Caco-2 (cell line): ENCODE measurements around the gene DYNC2H1. TPM values are rescaled to one million over a fixed set of nuclear protein-coding genes. Genes with fewer than 3 reads are reported as not detected.

Experiments used
- BruUV-seq: library from RNA; stranded (reverse); fragments of 400-500 nt; replicated peaks from 2 replicates; lab custom pipeline; 2021; lab: Mats Ljungman, UMichigan
- CTCF ChIA-PET: fragments of 300-600 bp; sonication (Branson Sonifier 250); formaldehyde crosslinking; loops from one replicate; lab custom pipeline; 2022; ENCODE audit warnings: antibody characterized with exemption; lab: Charles Lee
- POLR2A ChIA-PET: fragments of 300-600 bp; sonication (Branson Sonifier 250); formaldehyde crosslinking; loops from one replicate; lab custom pipeline; 2022; ENCODE audit warnings: antibody characterized with exemption; lab: Charles Lee
- DNase-seq, 2 experiments: peaks; one replicate each; pipeline versions ENCODE4 v3.0.0 to v3.0.0-alpha.2; 2020 to 2022
- H3K27me3 ChIP-seq: replicated peaks from 2 replicates; pipeline ENCODE4 v1.6.0; 2011; ENCODE audit warnings: low read length; ENCODE audit not compliant: control insufficient read depth, insufficient read depth
- H3K36me3 ChIP-seq: 2 replicates; pipeline ENCODE4 v1.5.1; 2011; ENCODE audit warnings: low read length; ENCODE audit not compliant: control insufficient read depth, insufficient read depth
- H3K4me1 ChIP-seq: fragments of 250-450 bp; sonication (Bioruptor Pico); 2 replicates; pipeline ENCODE4 v1.5.1; 2020; ENCODE audit warnings: mild to moderate bottlenecking
- H3K4me3 ChIP-seq: 2 replicates; pipeline ENCODE4 v1.5.1; 2011; ENCODE audit warnings: low read depth, mild to moderate bottlenecking, control low read depth, low read length
- H3K9me3 ChIP-seq: fragments of 250-450 bp; sonication (Bioruptor Pico); 2 replicates; pipeline ENCODE4 v1.5.1; 2020; ENCODE audit warnings: mild to moderate bottlenecking, moderate library complexity
- H3K27ac Mint-ChIP-seq: one replicate; pipeline ENCODE4 v1.8.0; 2022; ENCODE audit warnings: mixed read lengths; ENCODE audit not compliant: unreplicated experiment
- H3K27me3 Mint-ChIP-seq: one replicate; pipeline ENCODE4 v1.8.0; 2022; ENCODE audit warnings: mixed read lengths; ENCODE audit not compliant: insufficient read depth, unreplicated experiment
- H3K36me3 Mint-ChIP-seq: one replicate; pipeline ENCODE4 v1.8.0; 2022; ENCODE audit warnings: mild to moderate bottlenecking, mixed read lengths; ENCODE audit not compliant: insufficient read depth, unreplicated experiment
- H3K4me1 Mint-ChIP-seq: one replicate; pipeline ENCODE4 v1.8.0; 2022; ENCODE audit warnings: low read depth, mixed read lengths; ENCODE audit not compliant: unreplicated experiment
- H3K4me3 Mint-ChIP-seq: one replicate; pipeline ENCODE4 v1.8.0; 2022; ENCODE audit warnings: mild to moderate bottlenecking, moderate library complexity, mixed read lengths; ENCODE audit not compliant: unreplicated experiment
- H3K9me3 Mint-ChIP-seq: one replicate; pipeline ENCODE4 v1.8.0; 2022; ENCODE audit warnings: mixed read lengths; ENCODE audit not compliant: unreplicated experiment
- CTCF ChIP-seq, 2 experiments: fragments of 200-600 bp in 1 of 2; IDR thresholded peaks; 1 replicate in 1 of 2; 2 replicates in 1 of 2; pipeline versions ENCODE4 v1.5.1 to v1.8.0; 2011 to 2022; ENCODE audit warnings: antibody characterized with exemption in 1 of 2, control low read depth in 1 of 2, inconsistent platforms in 1 of 2, low read depth in 1 of 2, low read length in 1 of 2, mild to moderate bottlenecking in 1 of 2, moderate library complexity in 1 of 2; ENCODE audit not compliant: insufficient read depth in 1 of 2, severe bottlenecking in 1 of 2, unreplicated experiment in 1 of 2
- intact Hi-C: fragments of 100-400 bp; cut with micrococcal nuclease; formaldehyde crosslinking; loops from one replicate; pipeline ENCODE4 v1.10.0; 2022; ENCODE audit not compliant: unreplicated experiment
- total RNA-seq: library from RNA; stranded (reverse); gene quantifications from 2 replicates; pipeline ENCODE4 v1.2.3, GENCODE V29; 2022

The DYNC2H1 gene
- total RNA-seq, 1 experiment from 2014 or later: 6.5 TPM

- H3K9me3 Mint-ChIP-seq: no peaks in the 10 kb centered on the region
Observed at GRCh38 chr11:103406357-103406756, 297.1 kb downstream of the DYNC2H1 start.

GRCh38 chr11:103407641-103408040, 298.4 kb downstream of the DYNC2H1 start:
- Mint-ChIP-seq H3K9me3 (no peaks in the 10 kb centered on the region), H3K4me1 (no peaks in the 10 kb centered on the region), H3K4me3 (no peak overlapping the region), H3K36me3 (no peaks in the 10 kb centered on the region), H3K27me3 (no peaks in the 10 kb centered on the region), H3K27ac (no peak overlapping the region)
- no peak overlapping the region for H3K4me3 ChIP-seq
- CTCF ChIA-PET: no interaction called here
- BruUV-seq: no TSS peak
- no peaks in the 10 kb centered on the region for H3K4me1 ChIP-seq
- no peaks in the 10 kb centered on the region for H3K36me3 ChIP-seq
- no peak for DNase-seq
- no peaks in the 10 kb centered on the region for H3K9me3 ChIP-seq
- POLR2A ChIA-PET: no interaction called here
- no peak for TF ChIP-seq CTCF (IDR thresholded peaks at IDR 0.05; ENCODE audit: insufficient read depth in 1 of 2, low read depth in 1 of 2, low read length in 1 of 2, severe bottlenecking in 1 of 2, unreplicated experiment in 1 of 2)
- no peaks in the 10 kb centered on the region for H3K27me3 ChIP-seq
- intact Hi-C loops: no loop called here

More at GRCh38 chr11:103406357-103406756, 297.1 kb downstream of the DYNC2H1 start:
- Histone ChIP-seq H3K27me3 (no peaks in the 10 kb centered on the region), H3K9me3 (no peaks in the 10 kb centered on the region), H3K36me3 (no peaks in the 10 kb centered on the region), H3K4me1 (no peaks in the 10 kb centered on the region), H3K4me3 (no peak overlapping the region)
- DNase-seq: no peak
- Mint-ChIP-seq H3K4me3 (no peak overlapping the region), H3K27me3 (no peaks in the 10 kb centered on the region), H3K27ac (no peak overlapping the region), H3K36me3 (no peaks in the 10 kb centered on the region), H3K4me1 (no peaks in the 10 kb centered on the region)
- intact Hi-C loops: no loop called here
- no TSS peak for BruUV-seq
- CTCF ChIA-PET: no interaction called here
- no peak for TF ChIP-seq CTCF (IDR thresholded peaks at IDR 0.05; ENCODE audit: insufficient read depth in 1 of 2, low read depth in 1 of 2, low read length in 1 of 2, severe bottlenecking in 1 of 2, unreplicated experiment in 1 of 2)
- POLR2A ChIA-PET: no interaction called here

GRCh38 chr11:103413266-103413888, 304.2 kb downstream of the DYNC2H1 start:
- ChIA-PET POLR2A (no interaction called here), CTCF (no interaction called here)
- no TSS peak for BruUV-seq
- H3K9me3 Mint-ChIP-seq: no peaks in the 10 kb centered on the region
- H3K36me3 ChIP-seq: no peaks in the 10 kb centered on the region
- H3K27ac Mint-ChIP-seq: no peak overlapping the region
- intact Hi-C loops: no loop called here
- no peak for DNase-seq
- no peaks in the 10 kb centered on the region for H3K4me1 Mint-ChIP-seq
- H3K27me3 Mint-ChIP-seq: no peaks in the 10 kb centered on the region
- H3K4me3 Mint-ChIP-seq: no peak overlapping the region
- no peaks in the 10 kb centered on the region for H3K9me3 ChIP-seq
- no peak for TF ChIP-seq CTCF (IDR thresholded peaks at IDR 0.05; ENCODE audit: insufficient read depth in 1 of 2, low read depth in 1 of 2, low read length in 1 of 2, severe bottlenecking in 1 of 2, unreplicated experiment in 1 of 2)
- no peaks in the 10 kb centered on the region for H3K27me3 ChIP-seq
- H3K4me1 ChIP-seq: no peaks in the 10 kb centered on the region
- no peaks in the 10 kb centered on the region for H3K36me3 Mint-ChIP-seq
- no peak overlapping the region for H3K4me3 ChIP-seq
